Hepatocyte (in vitro differentiated cells): Measurements from ENCODE around the gene MBTPS2. TPM values are rescaled to one million over a fixed set of nuclear protein-coding genes. Genes with fewer than 3 reads are reported as not detected.

Experiments
- DNase-seq: peaks from one replicate; pipeline ENCODE4 v3.0.0-alpha.2; 2016; ENCODE audit warnings: low spot score
- H2AFZ ChIP-seq: fragments of 200-600 bp; sonication (generic); 2 replicates; pipeline ENCODE4 v1.6.0; 2016; ENCODE audit warnings: antibody characterized with exemption, mild to moderate bottlenecking
- H3K27ac ChIP-seq: fragments of 200-600 bp; sonication (generic); 2 replicates; pipeline ENCODE4 v1.5.1; 2016; ENCODE audit warnings: mild to moderate bottlenecking
- H3K27me3 ChIP-seq: fragments of 200-600 bp; sonication (generic); 2 replicates; pipeline ENCODE4 v1.6.1; 2016
- H3K36me3 ChIP-seq: fragments of 200-600 bp; sonication (generic); replicated peaks from 2 replicates; pipeline ENCODE4 v1.5.1; 2016; ENCODE audit warnings: low read depth; ENCODE audit not compliant: insufficient read depth
- H3K4me1 ChIP-seq: fragments of 200-600 bp; sonication (generic); 2 replicates; pipeline ENCODE4 v1.5.1; 2016; ENCODE audit warnings: mild to moderate bottlenecking, moderate library complexity; ENCODE audit not compliant: insufficient read depth
- H3K4me2 ChIP-seq: fragments of 200-600 bp; sonication (generic); 2 replicates; pipeline ENCODE4 v1.6.0; 2016
- H3K4me3 ChIP-seq: fragments of 200-600 bp; sonication (generic); 2 replicates; pipeline ENCODE4 v1.5.1; 2016; ENCODE audit warnings: mild to moderate bottlenecking
- H3K79me2 ChIP-seq: fragments of 200-600 bp; sonication (generic); 2 replicates; pipeline ENCODE4 v1.6.0; 2017; ENCODE audit warnings: mild to moderate bottlenecking
- H3K9me2 ChIP-seq: fragments of 200-600 bp; sonication (generic); replicated peaks from 2 replicates; pipeline ENCODE4 v1.6.0; 2017; ENCODE audit warnings: mild to moderate bottlenecking; ENCODE audit not compliant: insufficient read depth
- H3K9me3 ChIP-seq: fragments of 200-600 bp; sonication (generic); 2 replicates; pipeline ENCODE4 v1.5.1; 2016; ENCODE audit warnings: low read depth, mild to moderate bottlenecking
- H4K20me1 ChIP-seq: fragments of 200-600 bp; sonication (generic); 2 replicates; pipeline ENCODE4 v1.6.0; 2016; ENCODE audit warnings: mild to moderate bottlenecking; ENCODE audit not compliant: insufficient read depth, poor library complexity, severe bottlenecking
- CTCF ChIP-seq: fragments of 200-600 bp; sonication (generic); IDR thresholded peaks from 2 replicates; pipeline ENCODE4 v1.5.1; 2016; ENCODE audit warnings: antibody characterized with exemption, mild to moderate bottlenecking; ENCODE audit not compliant: poor library complexity
- EZH2 ChIP-seq: fragments of 200-600 bp; sonication (generic); IDR thresholded peaks from 2 replicates; pipeline ENCODE4 v1.6.1; 2016; ENCODE audit warnings: antibody characterized with exemption, mild to moderate bottlenecking, borderline replicate concordance
- EZH2phosphoT487 ChIP-seq: fragments of 200-600 bp; sonication (generic); IDR thresholded peaks from one replicate; pipeline ENCODE4 v1.6.1; 2018; ENCODE audit warnings: antibody characterized with exemption, mild to moderate bottlenecking, low read depth, moderate library complexity; ENCODE audit not compliant: unreplicated experiment, severe bottlenecking
- WGBS: methylation state at CpG from one replicate; pipeline ENCODE4 v1.1.6; 2016; ENCODE audit warnings: low lambda C conversion rate; ENCODE audit errors: missing lambda C conversion rate; 5-methylcytosine and 5-hydroxymethylcytosine counted together
- polyA plus RNA-seq: library from polyadenylated mRNA; unstranded; fragments of >200 nt; fragmentation: Nextera tagmentation; extraction: Ambion mirVana; gene quantifications from 2 replicates; pipeline ENCODE4 v1.2.1, GENCODE V29; 2016
- total RNA-seq: library from RNA; depleted of rRNA; stranded (reverse); fragments of >200 nt; gene quantifications from 2 replicates; pipeline ENCODE4 v1.2.3, GENCODE V29; 2014

MBTPS2 gene
- total and polyA plus RNA-seq, 2 experiments from 2014 or later: 18.4 to 19.9 TPM

GRCh38 chrX:21930986-21931385, 91.6 kb downstream of the MBTPS2 start:
- no peak for DNase-seq

DNA sequence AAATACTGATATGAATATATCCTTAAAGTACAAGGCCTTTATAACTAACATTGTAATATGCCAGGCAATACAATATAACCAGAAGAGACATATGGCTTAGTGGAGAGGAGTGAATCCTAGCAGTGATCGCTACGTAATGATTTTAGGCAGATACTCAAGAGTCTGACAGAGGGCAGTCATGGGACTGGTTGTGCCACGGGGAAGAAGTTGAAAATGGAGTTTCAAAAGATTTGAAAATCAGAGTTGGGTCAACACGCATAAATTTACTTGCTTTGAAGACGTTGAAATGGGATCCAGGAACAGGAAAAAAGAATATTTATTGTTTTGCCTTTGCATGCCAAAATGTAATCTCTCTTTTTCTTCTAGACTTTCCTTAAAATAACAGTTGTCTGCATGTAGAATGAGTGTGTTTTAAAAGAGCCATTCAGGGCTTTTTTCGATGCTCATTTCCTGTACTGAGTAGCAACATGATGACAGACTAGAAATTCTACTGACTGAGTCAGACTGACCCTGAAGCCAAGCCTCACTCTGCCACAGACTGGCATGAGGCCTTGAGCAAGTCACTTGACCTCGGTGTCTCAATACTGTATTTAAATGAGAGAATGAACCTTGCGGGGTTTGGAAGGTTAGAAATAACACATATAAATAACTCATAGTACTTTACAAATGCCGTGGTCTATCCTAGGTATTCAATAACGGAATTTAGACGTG, 93.0 kb downstream of the MBTPS2 start:
- no peak for DNase-seq
- Histone ChIP-seq H3K27ac (peak overlapping the region; percentile 4), H3K9me3 (no peaks in the 10 kb centered on the region), H3K79me2 (no peaks in the 10 kb centered on the region), H4K20me1 (no peaks in the 10 kb centered on the region), H3K9me2 (no peaks in the 10 kb centered on the region), H3K4me3 (no peak overlapping the region), H3K4me1 (no peaks in the 10 kb centered on the region), H3K4me2 (no peak overlapping the region), H3K27me3 (no peaks in the 10 kb centered on the region), H2AFZ (no peak overlapping the region), H3K36me3 (no peaks in the 10 kb centered on the region)
- TF ChIP-seq EZH2phosphoT487 (no peak), EZH2 (no peak), CTCF (no peak)
- WGBS: 71% methylated on average over 11 of the region's 11 CpGs

More at GRCh38 chrX:21930986-21931385, 91.6 kb downstream of the MBTPS2 start:
- no peaks in the 10 kb centered on the region for H3K9me3 ChIP-seq
- H3K27ac ChIP-seq: no peak overlapping the region
- 73% methylated on average over 1 of the region's 1 CpG for WGBS
- TF ChIP-seq EZH2 (no peak), CTCF (no peak), EZH2phosphoT487 (no peak)
- H3K36me3 ChIP-seq: no peaks in the 10 kb centered on the region
- no peak overlapping the region for H3K4me2 ChIP-seq
- H3K4me3 ChIP-seq: no peak overlapping the region
- H3K9me2 ChIP-seq: no peaks in the 10 kb centered on the region
- H3K27me3 ChIP-seq: no peaks in the 10 kb centered on the region
- H4K20me1 ChIP-seq: no peaks in the 10 kb centered on the region
- H3K4me1 ChIP-seq: no peaks in the 10 kb centered on the region
- H2AFZ ChIP-seq: no peak overlapping the region
- no peaks in the 10 kb centered on the region for H3K79me2 ChIP-seq

GRCh38 chrX:21933077-21933476, 93.7 kb downstream of the MBTPS2 start:
- Histone ChIP-seq H3K27ac (peak overlapping the region; percentile 4), H3K4me1 (no peaks in the 10 kb centered on the region), H3K79me2 (no peaks in the 10 kb centered on the region), H3K9me3 (no peaks in the 10 kb centered on the region), H2AFZ (no peak overlapping the region), H3K4me3 (no peak overlapping the region), H3K4me2 (no peak overlapping the region), H3K36me3 (no peaks in the 10 kb centered on the region), H3K27me3 (no peaks in the 10 kb centered on the region), H4K20me1 (no peaks in the 10 kb centered on the region), H3K9me2 (no peaks in the 10 kb centered on the region)
- no peak for TF ChIP-seq CTCF
- TF ChIP-seq EZH2: no peak
- TF ChIP-seq EZH2phosphoT487: no peak
- DNase-seq: no peak
- 77% methylated on average over 7 of the region's 7 CpGs for WGBS
